GF-D8 (cell line): ENCODE measurements around the gene LTBR.

ENCODE experiments used
- DNase-seq: peaks from one replicate; lab custom pipeline; 2025; lab: John Stamatoyannopoulos, UW

LTBR gene

GRCh38 chr12:6384499-6385436 is 806 bp downstream of the LTBR start:
- DNase-seq = no peak

DNA sequence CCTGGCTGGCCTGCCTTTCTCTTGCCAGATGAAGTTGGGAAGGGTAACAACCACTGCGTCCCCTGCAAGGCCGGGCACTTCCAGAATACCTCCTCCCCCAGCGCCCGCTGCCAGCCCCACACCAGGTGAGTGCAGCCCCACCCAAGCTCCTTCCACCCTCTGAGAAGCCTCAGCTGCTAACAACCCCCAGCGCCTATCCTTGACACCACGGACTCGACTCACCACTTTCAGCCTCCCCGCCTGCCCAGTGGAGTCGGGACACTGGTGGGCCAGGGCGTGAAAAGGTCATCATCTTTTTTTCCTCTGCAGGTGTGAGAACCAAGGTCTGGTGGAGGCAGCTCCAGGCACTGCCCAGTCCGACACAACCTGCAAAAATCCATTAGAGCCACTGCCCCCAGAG is 2.1 kb downstream of the LTBR start:
- no peak for DNase-seq

DNA sequence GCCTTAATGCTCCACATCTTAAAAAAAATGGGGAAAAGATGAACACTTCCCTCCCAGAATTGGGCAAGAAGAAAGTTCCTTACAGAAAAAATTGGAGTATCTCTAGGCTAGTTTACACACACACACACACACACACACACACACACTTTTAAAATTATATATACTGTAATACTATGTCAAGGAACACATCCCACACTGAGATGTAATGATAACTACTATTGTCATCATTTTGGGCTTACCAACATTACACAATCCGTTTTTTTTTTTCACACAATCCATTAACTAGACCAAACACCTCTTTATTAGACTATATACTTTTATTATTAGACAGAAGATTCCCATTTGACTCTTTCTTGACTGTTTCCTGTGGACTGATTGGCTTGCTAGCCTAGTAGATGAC is 2.5 kb downstream of the LTBR start:
- no peak for DNase-seq

GRCh38 chr12:6387541-6387940 is 3.6 kb downstream of the LTBR start:
- DNase-seq = no peak

DNA sequence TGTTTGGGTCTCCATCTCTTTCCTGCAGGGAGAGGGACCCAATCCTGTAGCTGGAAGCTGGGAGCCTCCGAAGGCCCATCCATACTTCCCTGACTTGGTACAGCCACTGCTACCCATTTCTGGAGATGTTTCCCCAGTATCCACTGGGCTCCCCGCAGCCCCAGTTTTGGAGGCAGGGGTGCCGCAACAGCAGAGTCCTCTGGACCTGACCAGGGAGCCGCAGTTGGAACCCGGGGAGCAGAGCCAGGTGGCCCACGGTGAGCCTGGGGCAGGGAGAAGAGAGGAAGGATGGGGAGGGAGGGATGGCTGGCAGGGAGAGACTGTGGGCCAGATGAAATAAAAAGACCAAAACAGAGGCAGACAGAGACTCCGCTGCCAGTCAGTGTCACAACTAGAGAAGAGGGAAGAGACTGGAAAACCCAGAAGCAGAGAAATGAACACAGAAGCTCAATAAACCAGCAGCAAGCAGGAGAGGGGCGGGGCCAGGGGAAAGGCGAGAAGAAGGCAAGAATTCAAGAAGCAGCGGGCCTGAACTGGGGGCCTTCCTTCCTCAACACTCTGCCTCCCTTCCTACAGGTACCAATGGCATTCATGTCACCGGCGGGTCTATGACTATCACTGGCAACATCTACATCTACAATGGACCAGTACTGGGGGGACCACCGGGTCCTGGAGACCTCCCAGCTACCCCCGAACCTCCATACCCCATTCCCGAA is 6.3 kb downstream of the LTBR start:
- no peak for DNase-seq

GRCh38 chr12:6391013-6391412 is 7.1 kb downstream of the LTBR start:
- DNase-seq = no peak

DNA sequence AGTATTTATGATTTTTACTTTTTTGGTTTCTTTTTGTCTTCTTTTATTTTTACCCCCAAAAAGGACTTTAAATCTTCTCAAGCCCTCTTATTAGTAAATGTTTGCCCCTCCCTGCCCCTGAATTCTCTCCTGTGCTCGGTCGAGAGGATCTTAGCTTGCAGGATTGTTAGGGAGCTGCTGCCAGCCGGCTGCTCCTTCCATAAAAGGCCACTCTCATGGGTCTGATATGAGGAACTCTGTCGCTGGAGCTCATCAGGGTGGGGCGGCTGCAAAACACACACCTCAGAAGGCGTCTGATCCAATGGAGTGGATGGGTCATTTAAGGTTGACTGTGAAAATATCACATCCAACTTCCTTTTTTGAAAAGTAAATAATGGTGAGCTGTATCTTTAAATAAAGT is 8.5 kb downstream of the LTBR start:
- DNase-seq = no peak

GRCh38 chr12:6393109-6393508 is 9.1 kb downstream of the LTBR start:
- no peak for DNase-seq

- DNase-seq = no peak
Measured at GRCh38 chr12:6394398-6394797, 10.4 kb downstream of the LTBR start.

DNA sequence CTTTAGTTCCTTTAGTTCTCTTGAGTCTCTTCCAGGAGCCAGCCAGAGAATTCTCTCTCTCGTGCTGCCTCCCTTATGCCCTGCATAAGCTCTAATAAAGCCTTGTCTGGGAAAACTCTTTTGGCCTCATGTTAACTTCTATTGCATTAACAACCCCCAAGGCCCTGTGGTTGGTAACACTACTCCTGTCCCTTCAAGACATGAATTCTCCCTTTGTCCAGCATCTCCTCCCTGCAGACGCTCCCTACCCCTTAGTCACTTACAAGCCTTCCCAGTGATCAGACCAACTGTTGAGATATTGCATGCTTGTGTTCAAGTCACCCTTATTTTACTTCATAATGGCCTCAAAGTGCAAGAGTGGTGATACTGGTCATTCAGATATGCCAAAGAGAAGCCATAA is 12.1 kb downstream of the LTBR start:
- DNase-seq = no peak

- DNase-seq = no peak
Measured at GRCh38 chr12:6399884-6400644, 16.1 kb downstream of the LTBR start.

- DNase-seq = no peak
Measured at GRCh38 chr12:6404390-6404789, 20.4 kb downstream of the LTBR start.

GRCh38 chr12:6405963-6406362 is 22.0 kb downstream of the LTBR start:
- DNase-seq = no peak

DNA sequence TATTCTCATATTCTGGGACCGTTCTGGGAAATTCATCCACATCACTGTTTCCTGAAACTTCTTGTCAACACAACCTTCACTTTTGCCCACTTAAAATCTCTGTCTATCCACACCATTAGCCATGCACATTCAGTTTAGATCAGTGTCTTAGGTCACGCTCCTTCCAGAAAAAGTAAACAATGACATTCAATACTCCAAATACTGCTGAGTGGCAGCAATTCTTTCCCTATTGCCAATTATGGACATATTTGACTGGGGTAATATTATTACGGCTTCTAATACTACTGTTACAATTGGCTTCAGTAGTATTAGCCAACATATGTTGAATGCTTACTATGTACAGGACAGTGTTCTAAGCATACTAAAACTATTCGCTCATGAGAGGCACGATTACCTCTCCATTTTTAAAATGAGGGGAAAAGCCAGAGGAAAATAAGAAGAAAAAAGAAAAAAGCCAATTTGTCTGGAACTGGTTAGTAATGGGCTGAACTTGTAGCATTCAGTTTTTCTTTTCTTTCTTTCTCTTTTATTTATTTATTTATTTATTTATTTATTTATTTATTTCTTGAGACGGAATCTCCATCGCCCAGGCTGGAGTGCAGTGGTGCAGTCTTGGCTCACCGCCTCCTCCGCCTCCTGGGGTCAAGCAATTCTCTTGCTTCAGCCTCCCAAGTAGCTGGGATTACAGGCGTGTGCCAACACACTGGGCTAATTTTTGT is 23.4 kb downstream of the LTBR start:
- DNase-seq = no peak

DNA sequence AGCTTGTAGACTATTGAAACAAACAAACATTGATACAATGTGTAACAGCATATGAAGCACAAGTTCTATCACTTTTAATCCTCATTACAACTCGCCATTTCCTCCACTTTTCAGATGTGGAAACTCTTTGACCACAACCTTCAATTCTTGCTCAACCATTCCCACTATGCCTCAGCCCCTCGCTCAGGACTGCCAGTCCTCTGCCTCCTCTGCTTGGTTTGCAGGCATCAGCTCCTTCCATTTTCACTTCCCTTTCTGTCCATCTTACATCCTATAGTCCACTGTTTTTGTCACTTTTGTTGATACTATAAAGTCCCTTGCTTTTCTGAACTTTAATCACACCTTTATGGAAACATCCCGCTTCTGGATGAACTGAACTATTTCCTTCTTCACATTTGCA is 32.6 kb downstream of the LTBR start:
- peak; percentile 48 for DNase-seq

DNA sequence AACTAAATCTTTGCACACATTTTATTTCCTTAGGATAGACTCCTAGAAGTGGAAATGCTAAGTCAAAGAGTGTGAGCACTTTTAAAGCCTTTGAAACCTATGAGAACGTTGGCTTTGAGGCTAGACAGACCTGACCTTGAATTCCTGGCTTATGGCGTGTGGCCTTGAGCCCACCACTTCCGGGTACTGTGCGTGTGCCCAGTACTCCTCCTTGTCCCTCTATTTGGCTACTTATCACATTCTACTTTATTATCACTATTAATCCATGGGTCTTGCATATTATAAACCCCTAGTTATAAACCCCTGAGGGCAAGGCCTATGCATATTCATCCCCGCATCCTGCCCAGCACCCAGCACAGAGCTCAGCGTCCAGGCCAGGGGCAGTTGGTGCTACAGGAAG is 34.8 kb downstream of the LTBR start:
- no peak for DNase-seq

- DNase-seq = no peak
Measured at GRCh38 chr12:6420364-6420763, 36.4 kb downstream of the LTBR start.

DNA sequence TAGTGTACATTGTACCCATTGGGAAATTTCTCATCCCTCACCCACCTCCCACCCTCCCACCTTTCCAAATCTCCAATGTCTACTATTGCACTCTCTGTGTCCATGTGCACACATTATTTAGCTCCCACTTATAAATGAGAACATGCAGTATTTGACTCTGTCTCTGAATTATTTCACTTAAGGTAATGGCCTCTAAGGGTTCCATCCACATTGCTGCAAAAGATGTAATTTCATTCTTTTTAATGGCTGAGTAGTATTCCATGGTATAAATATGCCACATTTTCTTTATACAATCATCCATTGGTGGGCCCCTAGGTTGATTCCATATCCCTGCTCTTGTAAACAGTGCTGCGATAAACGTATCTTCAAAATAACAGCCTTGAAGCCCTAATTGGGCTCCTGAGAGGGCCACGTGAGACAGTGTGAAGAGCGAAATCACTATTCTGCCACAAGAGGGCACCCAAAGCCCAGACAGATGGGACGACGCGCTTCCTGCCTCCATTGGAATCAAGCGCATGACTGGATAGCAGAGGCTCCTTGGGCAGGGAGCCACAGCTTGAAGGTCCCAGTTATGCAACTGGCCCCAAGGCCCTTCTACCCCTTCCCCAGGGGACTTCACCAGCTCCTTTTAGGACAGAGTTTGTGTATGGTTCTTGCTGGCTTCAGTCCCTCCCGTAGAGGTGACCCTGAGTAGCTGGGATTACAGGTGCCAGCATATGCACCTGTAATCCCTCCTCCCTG is 39.5 kb downstream of the LTBR start:
- peak; percentile 73 for DNase-seq

- DNase-seq = no peak
Measured at GRCh38 chr12:6424008-6424347, 40.0 kb downstream of the LTBR start.

GRCh38 chr12:6424866-6425265 is 40.9 kb downstream of the LTBR start:
- DNase-seq = peak; percentile 68
